BLaER1 treated with 17β-estradiol and CSF1 and Interleukin-3, amounts not matched to agents 10 nM and 100 nM (cell line): ENCODE measurements around the gene KCTD12.

Experiments used
- H3K27ac ChIP-seq, 11 experiments: shearing (Covaris generic); formaldehyde crosslinking; 2 replicates each; pipeline ENCODE4 v1.8.1; 2022
- H3K27me3 ChIP-seq, 11 experiments: shearing (Covaris generic); formaldehyde crosslinking; 2 replicates each; pipeline ENCODE4 v1.8.1; 2022
- H3K36me3 ChIP-seq, 11 experiments: shearing (Covaris generic); formaldehyde crosslinking; 2 replicates each; pipeline ENCODE4 v1.8.1; 2022
- H3K4me1 ChIP-seq, 10 experiments: shearing (Covaris generic); formaldehyde crosslinking; 2 replicates each; pipeline ENCODE4 v1.8.1; 2022
- H3K4me2 ChIP-seq, 11 experiments: shearing (Covaris generic); formaldehyde crosslinking; 2 replicates each; pipeline ENCODE4 v1.8.1; 2022
- H3K4me3 ChIP-seq, 10 experiments: shearing (Covaris generic); formaldehyde crosslinking; 2 replicates each; pipeline ENCODE4 v1.8.1; 2022
- H3K9ac ChIP-seq, 11 experiments: shearing (Covaris generic); formaldehyde crosslinking; 2 replicates each; pipeline ENCODE4 v1.8.1; 2022
- H3K9me3 ChIP-seq, 11 experiments: shearing (Covaris generic); formaldehyde crosslinking; replicated peaks in 1 of 11; 2 replicates each; pipeline ENCODE4 v1.8.1; 2022
- H4K20me1 ChIP-seq, 11 experiments: shearing (Covaris generic); formaldehyde crosslinking; 2 replicates each; pipeline ENCODE4 v1.8.1; 2022
- Cebpa-rat ChIP-seq, 11 experiments: shearing (Covaris generic); IDR thresholded peaks; 2 replicates each; pipeline ENCODE4 v1.8.1; 2022

The KCTD12 gene

GRCh38 chr13:76860706-76861105 is 25.5 kb downstream of the KCTD12 start:
- Histone ChIP-seq H3K36me3 (no peaks in the 10 kb centered on the region), H3K4me2 (no peak overlapping the region), H3K4me3 (no peak overlapping the region), H4K20me1 (no peaks in the 10 kb centered on the region), H3K4me1 (no peaks in the 10 kb centered on the region), H3K27ac (no peak overlapping the region), H3K27me3 (no peaks in the 10 kb centered on the region), H3K9me3 (peaks cover 0 to 22% (median 0%) of the 10 kb centered on the region in 11 experiments; a peak in 7 of 22 replicates), H3K9ac (no peak overlapping the region)
- no peak for TF ChIP-seq Cebpa-rat (IDR thresholded peaks at IDR 0.05)

- TF ChIP-seq Cebpa-rat (IDR thresholded peaks at IDR 0.05): no peak
These were observed 31.3 kb downstream of the KCTD12 start for GRCh38 chr13:76854894-76855293.

GRCh38 chr13:76853921-76854608 is 32.1 kb downstream of the KCTD12 start:
- no peaks in the 10 kb centered on the region for H3K4me1 ChIP-seq
- no peak overlapping the region for H3K4me2 ChIP-seq
- peaks cover 0 to 16% (median 0%) of the 10 kb centered on the region in 11 experiments; a peak in 7 of 22 replicates for H3K9me3 ChIP-seq
- H3K36me3 ChIP-seq: no peaks in the 10 kb centered on the region
- peak in 5 of 11 experiments; percentile 18 to 68 (median 37); a peak in 6 of 22 replicates for TF ChIP-seq Cebpa-rat (IDR thresholded peaks at IDR 0.05)
- no peak overlapping the region for H3K9ac ChIP-seq
- H4K20me1 ChIP-seq: no peaks in the 10 kb centered on the region
- H3K27ac ChIP-seq: no peak overlapping the region
- no peak overlapping the region for H3K4me3 ChIP-seq
- H3K27me3 ChIP-seq: no peaks in the 10 kb centered on the region

More at GRCh38 chr13:76854894-76855293, 31.3 kb downstream of the KCTD12 start:
- no peaks in the 10 kb centered on the region for H3K36me3 ChIP-seq
- peaks cover 0 to 21% (median 0%) of the 10 kb centered on the region in 11 experiments; a peak in 7 of 22 replicates for H3K9me3 ChIP-seq
- no peak overlapping the region for H3K4me2 ChIP-seq
- H3K27ac ChIP-seq: no peak overlapping the region
- H4K20me1 ChIP-seq: no peaks in the 10 kb centered on the region
- no peak overlapping the region for H3K9ac ChIP-seq
- no peaks in the 10 kb centered on the region for H3K27me3 ChIP-seq
- no peak overlapping the region for H3K4me3 ChIP-seq
- no peaks in the 10 kb centered on the region for H3K4me1 ChIP-seq

GRCh38 chr13:76853481-76853880 is 32.7 kb downstream of the KCTD12 start:
- H3K36me3 ChIP-seq: no peaks in the 10 kb centered on the region
- no peak overlapping the region for H3K4me3 ChIP-seq
- H3K4me1 ChIP-seq: no peaks in the 10 kb centered on the region
- H3K27ac ChIP-seq: no peak overlapping the region
- H3K9ac ChIP-seq: no peak overlapping the region
- no peaks in the 10 kb centered on the region for H3K27me3 ChIP-seq
- peaks cover 0 to 16% (median 0%) of the 10 kb centered on the region in 11 experiments; a peak in 7 of 22 replicates for H3K9me3 ChIP-seq
- no peaks in the 10 kb centered on the region for H4K20me1 ChIP-seq
- H3K4me2 ChIP-seq: no peak overlapping the region
- no peak for TF ChIP-seq Cebpa-rat (IDR thresholded peaks at IDR 0.05)

GRCh38 chr13:76852986-76853385 is 33.2 kb downstream of the KCTD12 start:
- TF ChIP-seq Cebpa-rat (IDR thresholded peaks at IDR 0.05): no peak
- Histone ChIP-seq H3K27ac (no peak overlapping the region), H3K4me2 (no peak overlapping the region), H4K20me1 (no peaks in the 10 kb centered on the region), H3K9me3 (peaks cover 0 to 14% (median 0%) of the 10 kb centered on the region in 11 experiments; a peak in 7 of 22 replicates), H3K27me3 (no peaks in the 10 kb centered on the region), H3K9ac (no peak overlapping the region), H3K4me1 (no peaks in the 10 kb centered on the region), H3K36me3 (no peaks in the 10 kb centered on the region), H3K4me3 (no peak overlapping the region)

- no peaks in the 10 kb centered on the region for H3K27me3 ChIP-seq
- no peak overlapping the region for H3K27ac ChIP-seq
- H3K9ac ChIP-seq: no peak overlapping the region
- no peak for TF ChIP-seq Cebpa-rat (IDR thresholded peaks at IDR 0.05)
- H3K9me3 ChIP-seq: peaks cover 0 to 11% (median 0%) of the 10 kb centered on the region in 11 experiments; a peak in 7 of 22 replicates
- no peak overlapping the region for H3K4me3 ChIP-seq
- peaks cover 0 to 9% (median 0%) of the 10 kb centered on the region in 10 experiments; a peak in 6 of 20 replicates for H3K4me1 ChIP-seq
- no peaks in the 10 kb centered on the region for H3K36me3 ChIP-seq
- H3K4me2 ChIP-seq: no peak overlapping the region
- no peaks in the 10 kb centered on the region for H4K20me1 ChIP-seq
These were observed 34.2 kb downstream of the KCTD12 start for GRCh38 chr13:76851961-76852360.

- Histone ChIP-seq H4K20me1 (no peaks in the 10 kb centered on the region), H3K4me2 (no peak overlapping the region), H3K4me1 (peaks cover 0 to 10% (median 0%) of the 10 kb centered on the region in 10 experiments; a peak in 6 of 20 replicates), H3K9ac (no peak overlapping the region), H3K9me3 (peaks cover 0 to 3% (median 0%) of the 10 kb centered on the region in 11 experiments; a peak in 1 of 22 replicates), H3K4me3 (no peak overlapping the region), H3K27ac (no peak overlapping the region), H3K36me3 (no peaks in the 10 kb centered on the region), H3K27me3 (no peaks in the 10 kb centered on the region)
- no peak for TF ChIP-seq Cebpa-rat (IDR thresholded peaks at IDR 0.05)
These were observed 36.7 kb downstream of the KCTD12 start for GRCh38 chr13:76849493-76849892.

GRCh38 chr13:76848596-76848995 is 37.6 kb downstream of the KCTD12 start:
- peaks cover 0 to 10% (median 0%) of the 10 kb centered on the region in 10 experiments; a peak in 6 of 20 replicates for H3K4me1 ChIP-seq
- no peak overlapping the region for H3K4me3 ChIP-seq
- no peaks in the 10 kb centered on the region for H3K27me3 ChIP-seq
- no peak overlapping the region for H3K4me2 ChIP-seq
- H3K9me3 ChIP-seq: peaks cover 0 to 6% (median 0%) of the 10 kb centered on the region in 11 experiments; a peak in 1 of 22 replicates
- H3K9ac ChIP-seq: no peak overlapping the region
- no peaks in the 10 kb centered on the region for H3K36me3 ChIP-seq
- no peak for TF ChIP-seq Cebpa-rat (IDR thresholded peaks at IDR 0.05)
- no peak overlapping the region for H3K27ac ChIP-seq
- H4K20me1 ChIP-seq: no peaks in the 10 kb centered on the region

- no peak overlapping the region for H3K9ac ChIP-seq
- no peaks in the 10 kb centered on the region for H3K36me3 ChIP-seq
- peaks cover 0 to 6% (median 0%) of the 10 kb centered on the region in 11 experiments; a peak in 3 of 22 replicates for H3K9me3 ChIP-seq
- H4K20me1 ChIP-seq: no peaks in the 10 kb centered on the region
- no peak overlapping the region for H3K4me2 ChIP-seq
- peaks cover 0 to 10% (median 0%) of the 10 kb centered on the region in 10 experiments; a peak in 6 of 20 replicates for H3K4me1 ChIP-seq
- H3K4me3 ChIP-seq: no peak overlapping the region
- no peak for TF ChIP-seq Cebpa-rat (IDR thresholded peaks at IDR 0.05)
- H3K27me3 ChIP-seq: no peaks in the 10 kb centered on the region
- no peak overlapping the region for H3K27ac ChIP-seq
These were observed 39.8 kb downstream of the KCTD12 start for GRCh38 chr13:76846363-76846762.
